ENCODE results near the gene AUTS2. TPM values are rescaled to one million over a fixed set of nuclear protein-coding genes. Genes with fewer than 3 reads are reported as not detected.

Gene AUTS2
- total and polyA plus RNA-seq, 9 of the 15 experiments (the other 6 are each of a cell fraction or from before 2014, with no cell fraction given): 0.58 TPM; not detected in 8

DNA sequence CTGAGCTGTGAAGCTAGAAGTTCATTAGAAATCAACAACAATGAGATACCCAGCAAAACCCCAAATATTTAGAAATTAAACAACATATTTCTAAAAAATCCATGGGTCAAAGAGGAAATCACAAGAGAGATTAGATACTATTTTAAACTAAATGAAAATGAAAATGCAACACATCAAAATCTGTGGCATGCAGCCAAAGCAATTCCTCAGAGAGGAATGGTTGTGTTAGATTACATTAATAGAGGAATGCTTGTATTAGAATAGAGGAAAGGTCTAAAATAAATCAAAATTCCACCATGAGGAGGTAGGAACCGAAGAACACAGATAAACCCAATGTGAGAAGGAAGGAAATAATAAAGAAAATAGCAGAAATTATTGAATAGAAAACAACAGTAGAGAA is 891.5 kb downstream of the AUTS2 start (continued):
- no peak for TF ChIP-seq CBX3 (IDR thresholded peaks at IDR 0.05; ENCODE audit: borderline replicate concordance in 1 of 2, low read length in 2 of 2)

DNA sequence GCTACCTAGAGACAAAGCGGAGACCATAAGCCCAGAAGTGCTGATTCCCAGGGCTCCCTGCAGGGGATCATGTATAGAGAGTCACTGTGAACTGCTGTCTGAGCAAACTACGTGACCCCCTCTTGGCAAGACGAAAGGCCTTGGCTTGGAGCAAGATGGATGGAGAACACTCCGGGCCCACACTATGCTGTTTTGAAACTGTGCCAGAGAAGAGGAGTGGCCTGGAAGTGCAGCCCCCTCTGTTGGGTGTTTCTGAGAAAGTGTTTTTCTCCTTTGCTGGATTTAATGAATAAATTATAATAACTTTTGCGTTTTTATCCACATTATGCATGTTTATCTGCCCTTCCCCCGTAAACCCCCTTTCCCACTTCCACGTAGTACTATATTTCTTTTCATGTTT is 894.4 kb downstream of the AUTS2 start:
- Histone ChIP-seq H3K9me1 (ENCODE audit: control insufficient read depth, insufficient read depth, low read length) (no peaks in the 10 kb centered on the region), H3K27me3 (ENCODE audit: control insufficient read depth in 2 of 2, insufficient read depth in 2 of 2, low read length in 2 of 2) (peaks cover 5 to 11% of the 10 kb centered on the region in 2 experiments; a peak in 4 of 5 replicates), H3K27ac (ENCODE audit: extremely low read depth, low read depth, low read length) (no peak overlapping the region), H3K79me2 (ENCODE audit: control insufficient read depth, insufficient read depth, low read length) (no peaks in the 10 kb centered on the region), H3K4me1 (replicated peaks in 1 of 2; ENCODE audit: control insufficient read depth in 2 of 2, insufficient read depth in 2 of 2, low read length in 2 of 2) (no peaks in the 10 kb centered on the region), H3K9me3 (replicated peaks; ENCODE audit: control insufficient read depth, insufficient read depth, low read depth, low read length) (no peaks in the 10 kb centered on the region), H2AFZ (ENCODE audit: low read depth, low read length) (no peak overlapping the region), H4K20me1 (replicated peaks; ENCODE audit: control insufficient read depth, insufficient read depth, low read length) (peaks cover 4% of the 10 kb centered on the region; the same call in 1 of the 2 replicates), H3K4me3 (no peak overlapping the region), H3K4me2 (ENCODE audit: insufficient read depth, low read length) (no peak overlapping the region), H3K9ac (ENCODE audit: insufficient read depth in 1 of 2, low read depth in 2 of 2, low read length in 2 of 2) (no peak overlapping the region), H3K36me3 (ENCODE audit: control insufficient read depth, insufficient read depth, low read length) (no peaks in the 10 kb centered on the region)
- WGBS (ENCODE audit: insufficient coverage, low coverage, missing lambda C conversion rate): 1% methylated on average over 7 of the region's 7 CpGs
- in situ Hi-C loops (cut with MboI) (no loop called here), intact Hi-C loops (cut with micrococcal nuclease) (no loop called here)
- DNase-seq (ENCODE audit: extremely low read depth in 1 of 4, low spot score in 3 of 4) (no peak), FAIRE-seq (no peak), ATAC-seq (no peak)
- POLR2A ChIA-PET: no interaction called here
- CTCF ChIA-PET (ENCODE audit: low intra/inter-chr PET ratio): no interaction called here
- no TSS peak for BruUV-seq (replicated peaks)
- TF ChIP-seq ZNF12 (CRISPR knock-in tag; IDR thresholded peaks at IDR 0.05): no peak
- TF ChIP-seq ZNF143 (CRISPR knock-in tag; IDR thresholded peaks at IDR 0.05): no peak
- peak; percentile 37 for TF ChIP-seq NFIC (IDR thresholded peaks at IDR 0.05)
